GM18858 (cell line): ENCODE results near the gene CEL.

Source experiments
- ATAC-seq: cut with Tn5 transposase; IDR thresholded peaks from one replicate; pipeline ENCODE4 v1.9.1; 2021; ENCODE audit not compliant: unreplicated experiment

The CEL gene

GRCh38 chr9:133101356-133102189 is 39.8 kb downstream of the CEL start:
- no peak for ATAC-seq

- no peak for ATAC-seq
Observed at GRCh38 chr9:133102190-133103021, 40.6 kb downstream of the CEL start.

GRCh38 chr9:133103183-133103986 is 41.6 kb downstream of the CEL start:
- ATAC-seq = no peak

- ATAC-seq = no peak
Observed at GRCh38 chr9:133103987-133104505, 42.3 kb downstream of the CEL start.

GRCh38 chr9:133104718-133105460 is 43.1 kb downstream of the CEL start:
- no peak for ATAC-seq

- ATAC-seq = no peak
Observed at GRCh38 chr9:133105461-133105770, 43.6 kb downstream of the CEL start.

- ATAC-seq = no peak
Observed at GRCh38 chr9:133106511-133107244, 44.9 kb downstream of the CEL start.

- ATAC-seq = no peak
Observed at GRCh38 chr9:133107245-133107722, 45.5 kb downstream of the CEL start.

- ATAC-seq = no peak
Observed at GRCh38 chr9:133107961-133108793, 46.4 kb downstream of the CEL start.

GRCh38 chr9:133108794-133109641 is 47.2 kb downstream of the CEL start:
- no peak for ATAC-seq

GRCh38 chr9:133109931-133110650 is 48.3 kb downstream of the CEL start:
- ATAC-seq = no peak

GRCh38 chr9:133111808-133112662 is 50.3 kb downstream of the CEL start:
- no peak for ATAC-seq

- no peak for ATAC-seq
Observed at GRCh38 chr9:133112663-133113026, 50.9 kb downstream of the CEL start.

- no peak for ATAC-seq
Observed at GRCh38 chr9:133113163-133113948, 51.6 kb downstream of the CEL start.
